GM18868 (cell line): ENCODE measurements around the gene NEDD4.
"Not testable (repeated sequence)": the region's sequence is repeated elsewhere in the genome, so short reads cannot be mapped to it uniquely, and the experiment has no call there.

Experiments
- ATAC-seq: cut with Tn5 transposase; IDR thresholded peaks from one replicate; pipeline ENCODE4 v1.9.1; 2021; ENCODE audit warnings: mild to moderate bottlenecking, moderate library complexity; ENCODE audit not compliant: unreplicated experiment

Gene NEDD4

GRCh38 chr15:55993111-55993803 is at the start of gene NEDD4:
TSS of gene NEDD4 (minus strand) at chr15:55993612. CDS start at chr15:55993555, 57 bp downstream.
- peak; percentile 94 for ATAC-seq

- ATAC-seq, result no peak
Measured at GRCh38 chr15:56042498-56042897, 49.1 kb upstream of the NEDD4 start.

- ATAC-seq, result no peak
Measured at GRCh38 chr15:56042031-56042430, 48.6 kb upstream of the NEDD4 start.

- no peak for ATAC-seq
Measured at GRCh38 chr15:56040081-56041035, 46.9 kb upstream of the NEDD4 start.

- ATAC-seq, result no peak
Measured at GRCh38 chr15:56038707-56039106, 45.3 kb upstream of the NEDD4 start.

- no peak for ATAC-seq
Measured at GRCh38 chr15:56038015-56038414, 44.6 kb upstream of the NEDD4 start.

GRCh38 chr15:56036546-56037067 is 43.2 kb upstream of the NEDD4 start:
- no peak for ATAC-seq

GRCh38 chr15:56035166-56035565 is 41.8 kb upstream of the NEDD4 start:
- no peak for ATAC-seq

GRCh38 chr15:56034514-56034913 is 41.1 kb upstream of the NEDD4 start:
- ATAC-seq, result no peak

- ATAC-seq, result no peak
Measured at GRCh38 chr15:56032373-56032772, 39.0 kb upstream of the NEDD4 start.

- no peak for ATAC-seq
Measured at GRCh38 chr15:56031836-56032235, 38.4 kb upstream of the NEDD4 start.

- ATAC-seq, result no peak
Measured at GRCh38 chr15:56031402-56031801, 38.0 kb upstream of the NEDD4 start.

GRCh38 chr15:56028430-56028829 is 35.0 kb upstream of the NEDD4 start:
- no peak for ATAC-seq

- ATAC-seq, result not testable (repeated sequence)
Measured at GRCh38 chr15:56023160-56023559, 29.7 kb upstream of the NEDD4 start.

GRCh38 chr15:56019819-56020486 is 26.5 kb upstream of the NEDD4 start:
- ATAC-seq, result no peak

- no peak for ATAC-seq
Measured at GRCh38 chr15:56019060-56019793, 25.8 kb upstream of the NEDD4 start.

- no peak for ATAC-seq
Measured at GRCh38 chr15:56017920-56018319, 24.5 kb upstream of the NEDD4 start.

- ATAC-seq, result no peak
Measured at GRCh38 chr15:56017511-56017910, 24.1 kb upstream of the NEDD4 start.

GRCh38 chr15:56016281-56016680 is 22.9 kb upstream of the NEDD4 start:
- no peak for ATAC-seq

GRCh38 chr15:56014677-56015076 is 21.3 kb upstream of the NEDD4 start:
- no peak for ATAC-seq
